NCI-H187 (cell line): ENCODE results near the gene TMEM171.

ENCODE experiments used
- DNase-seq, 2 experiments: peaks; one replicate each; lab custom pipeline; 2025; lab: John Stamatoyannopoulos, UW

TMEM171 gene

GRCh38 chr5:73120222-73121118 is at the start of gene TMEM171:
Gene TMEM171, plus strand, starts transcription at chr5:73120575. Its CDS starts 2,799 bp downstream, at chr5:73123374.
- no peak for DNase-seq

DNA sequence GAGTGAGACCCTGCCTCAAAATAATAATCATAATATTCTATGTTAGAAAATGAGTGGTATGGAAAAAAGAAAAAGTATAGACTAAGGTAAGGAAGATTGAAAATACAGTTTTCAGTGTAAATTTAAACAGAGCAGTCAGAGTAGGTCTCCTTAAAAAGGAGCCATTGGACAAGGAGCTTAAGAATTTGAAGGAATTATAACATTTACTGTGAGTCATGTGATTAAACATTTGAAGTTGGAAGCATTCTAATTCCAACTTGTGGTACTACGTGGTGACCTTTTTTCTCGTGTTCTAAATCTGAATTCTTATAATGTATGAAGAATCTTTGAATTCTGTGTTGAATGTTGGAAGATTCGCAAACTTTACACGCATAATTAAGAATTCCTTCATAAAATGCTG is 39.3 kb upstream of the TMEM171 start:
- DNase-seq = no peak

DNA sequence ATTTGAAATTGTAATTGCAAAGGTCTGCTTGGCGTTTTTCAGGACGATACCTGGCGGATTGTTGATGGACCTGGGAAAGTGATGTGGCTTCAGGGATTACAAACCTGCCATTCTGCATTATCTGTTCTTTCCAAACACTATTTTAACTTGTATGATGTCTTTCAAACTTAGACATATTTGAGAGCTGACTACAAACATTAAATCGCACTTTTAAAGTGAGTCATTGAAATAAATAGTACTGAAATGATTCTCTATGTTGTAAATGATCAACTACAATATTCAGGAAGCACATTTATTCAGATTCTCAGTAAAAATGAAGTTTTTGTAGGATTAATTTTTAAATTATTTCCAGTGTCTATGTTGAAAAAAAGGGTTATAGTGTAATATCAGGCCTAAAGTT is 32.3 kb upstream of the TMEM171 start:
- DNase-seq = no peak

DNA sequence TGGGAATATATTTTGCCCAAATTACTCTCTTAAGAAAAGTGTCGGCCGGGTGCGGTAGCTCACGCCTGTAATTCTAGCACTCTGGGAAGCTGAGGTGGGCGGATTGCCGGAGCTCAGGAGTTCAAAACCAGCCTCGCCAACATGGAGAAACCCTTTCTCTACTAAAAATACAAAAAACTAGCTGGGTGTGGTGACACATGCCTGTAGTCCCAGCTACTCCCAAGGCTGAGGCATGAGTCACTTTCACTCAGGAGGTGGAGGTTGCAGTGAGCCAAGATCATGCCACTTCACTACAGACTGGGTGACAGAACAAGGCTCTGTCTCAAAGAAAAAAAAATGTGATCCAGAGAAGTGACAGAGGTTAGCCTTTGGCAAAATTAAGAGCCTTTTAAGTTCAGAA is 26.4 kb upstream of the TMEM171 start:
- no peak for DNase-seq

- no peak for DNase-seq
Observed at GRCh38 chr5:73094415-73094814, 26.0 kb upstream of the TMEM171 start.

- no peak for DNase-seq
Observed at GRCh38 chr5:73095564-73096238, 24.7 kb upstream of the TMEM171 start.

DNA sequence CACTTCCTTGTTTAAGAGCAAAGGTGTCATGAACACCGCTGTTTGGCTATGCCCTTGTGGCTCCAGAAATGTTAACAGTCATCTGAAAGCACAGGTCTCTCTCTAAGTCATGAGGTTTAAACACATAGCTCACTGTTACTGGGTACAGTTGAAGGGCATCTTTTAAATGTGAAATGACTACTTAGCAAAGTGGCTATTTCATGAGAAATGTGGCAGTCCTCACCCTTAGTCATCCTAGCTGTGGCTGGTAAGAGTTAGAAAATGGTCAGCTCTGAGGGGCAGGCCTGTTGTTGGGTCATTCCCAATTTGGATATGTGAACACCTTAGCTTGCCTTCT is 24.2 kb upstream of the TMEM171 start:
- DNase-seq = no peak

- no peak for DNase-seq
Observed at GRCh38 chr5:73097740-73098139, 22.6 kb upstream of the TMEM171 start.

DNA sequence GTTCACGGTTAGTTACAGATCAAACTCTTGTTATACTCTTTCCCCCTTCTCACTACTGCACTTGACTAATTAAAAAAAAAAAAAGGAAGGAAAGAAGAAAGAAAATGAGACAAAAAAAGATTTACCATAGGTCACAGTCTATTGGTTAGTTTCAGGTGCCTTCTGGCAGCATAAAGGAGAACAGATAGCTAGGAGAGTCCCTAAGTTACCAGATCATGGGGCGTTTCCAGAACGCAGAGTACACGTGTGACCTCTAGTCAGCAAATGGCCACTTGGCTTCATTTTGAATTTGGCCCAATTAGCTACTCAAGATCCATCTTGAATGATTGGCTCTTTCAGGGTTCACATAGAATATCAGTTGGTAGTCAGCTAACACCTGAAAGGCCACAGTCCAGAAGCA is 20.3 kb upstream of the TMEM171 start:
- no peak for DNase-seq

DNA sequence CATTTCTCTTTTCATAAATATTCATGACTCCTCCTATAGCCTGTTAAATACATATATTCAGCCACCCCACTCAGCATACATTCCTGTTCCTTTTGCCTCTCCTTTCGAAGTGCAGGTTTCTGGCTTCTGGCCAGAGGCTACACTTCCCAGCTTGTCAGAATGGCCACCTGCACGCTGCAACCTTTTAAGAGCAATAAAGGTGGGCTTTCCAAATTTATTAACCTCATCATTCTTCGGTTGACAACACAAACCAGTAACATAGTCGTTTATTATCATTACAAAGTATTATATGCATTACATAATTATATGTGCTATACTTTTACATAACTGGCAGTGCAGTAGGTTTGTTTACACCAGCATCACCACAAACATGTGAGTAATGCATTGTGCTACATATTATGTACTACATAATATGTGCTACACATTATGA is 16.5 kb upstream of the TMEM171 start:
- DNase-seq = peak in 1 of 2 experiments; percentile 57

DNA sequence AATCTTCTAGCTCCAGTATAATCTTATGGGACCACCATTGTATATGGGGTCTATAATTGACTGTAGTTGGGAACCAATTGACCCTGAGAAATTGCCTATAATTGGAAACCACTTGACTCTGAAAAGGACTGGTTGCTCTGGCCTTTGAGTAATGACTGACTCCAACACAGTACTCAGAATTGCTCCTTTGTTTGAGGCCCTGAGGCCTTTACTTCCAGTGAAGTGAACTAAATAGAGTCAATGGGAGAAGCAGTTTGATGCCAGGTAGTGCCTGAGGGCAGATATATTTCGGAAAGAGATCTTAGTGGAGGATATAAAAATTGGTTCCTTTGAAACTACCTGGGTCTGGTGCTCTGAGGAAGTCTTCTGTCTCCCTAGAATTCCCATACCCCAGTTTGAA is 16.0 kb upstream of the TMEM171 start:
- peak in 1 of 2 experiments; percentile 41 for DNase-seq

- no peak for DNase-seq
Observed at GRCh38 chr5:73106335-73106734, 14.0 kb upstream of the TMEM171 start.

DNA sequence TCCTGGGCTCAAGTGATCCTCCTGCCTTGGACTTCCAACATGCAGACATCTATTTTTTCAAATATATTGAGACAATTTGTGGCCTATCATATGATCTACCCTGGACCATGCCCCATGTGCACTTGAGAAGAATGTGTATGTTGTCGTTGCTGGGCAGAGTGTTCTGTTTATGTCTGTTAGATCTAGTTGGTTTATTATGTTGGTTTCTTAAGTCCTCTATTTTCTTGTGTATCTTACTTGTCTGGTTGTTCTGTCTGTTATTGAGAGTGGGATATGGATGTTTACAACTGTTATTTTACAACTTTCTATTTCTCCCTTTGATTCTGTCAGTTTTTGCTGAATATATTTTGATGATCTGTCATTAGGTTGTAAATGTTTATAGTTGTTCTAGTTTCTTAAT is 10.2 kb upstream of the TMEM171 start:
- DNase-seq = no peak

- no peak for DNase-seq
Observed at GRCh38 chr5:73111536-73111935, 8.8 kb upstream of the TMEM171 start.

- DNase-seq = no peak
Observed at GRCh38 chr5:73112359-73112758, 8.0 kb upstream of the TMEM171 start.

- DNase-seq = no peak
Observed at GRCh38 chr5:73114044-73114688, 6.2 kb upstream of the TMEM171 start.

DNA sequence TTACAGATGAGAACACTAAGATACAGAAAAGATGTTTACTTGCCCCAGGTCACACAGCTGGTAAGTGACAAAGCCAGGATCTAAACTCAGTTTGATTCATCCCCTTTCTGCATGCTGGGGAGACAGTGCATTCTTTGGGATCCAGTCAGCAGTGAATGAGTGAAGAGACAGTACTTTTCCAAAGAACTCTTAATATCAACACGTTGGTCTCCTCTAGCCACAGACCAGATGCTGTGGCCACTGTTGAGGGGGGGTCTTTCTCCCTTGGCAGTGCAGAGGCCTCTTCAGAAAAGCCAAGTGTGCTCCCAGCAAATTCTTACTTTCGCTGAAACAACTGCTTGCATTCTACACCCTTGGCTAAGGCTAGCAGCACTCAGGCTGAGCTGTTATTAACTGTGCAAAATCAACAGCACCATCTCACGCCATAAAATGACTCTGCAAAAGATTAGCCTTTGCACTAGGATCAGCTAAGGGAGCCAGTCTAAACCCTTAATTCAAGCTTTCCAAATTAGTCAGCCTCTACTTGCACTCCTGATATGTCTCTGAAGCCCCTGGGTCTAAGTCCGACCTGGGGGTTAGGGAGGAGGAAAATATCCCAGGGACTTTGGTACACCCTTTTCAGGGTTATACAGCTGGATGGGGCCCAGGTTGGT is 4.8 kb upstream of the TMEM171 start:
- no peak for DNase-seq

DNA sequence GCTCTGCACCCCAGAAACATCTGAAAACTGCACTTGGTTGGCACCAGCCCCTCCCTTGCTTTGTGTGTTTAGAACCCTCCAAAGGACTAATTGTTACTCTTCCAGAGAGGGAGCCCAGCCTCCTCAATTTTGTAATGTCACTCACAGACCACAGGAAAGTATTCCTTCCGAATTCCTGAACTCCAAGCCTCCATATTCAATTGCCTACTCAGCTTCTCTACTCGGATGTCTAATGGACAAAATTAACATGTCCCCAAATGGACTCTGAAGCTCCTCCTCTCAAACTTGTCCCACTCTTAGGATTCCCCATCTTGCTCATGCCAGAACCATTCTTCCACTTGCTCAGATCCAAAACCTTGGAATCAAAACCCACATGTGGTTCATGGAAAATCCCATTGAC is 3.9 kb upstream of the TMEM171 start:
- no peak for DNase-seq

DNA sequence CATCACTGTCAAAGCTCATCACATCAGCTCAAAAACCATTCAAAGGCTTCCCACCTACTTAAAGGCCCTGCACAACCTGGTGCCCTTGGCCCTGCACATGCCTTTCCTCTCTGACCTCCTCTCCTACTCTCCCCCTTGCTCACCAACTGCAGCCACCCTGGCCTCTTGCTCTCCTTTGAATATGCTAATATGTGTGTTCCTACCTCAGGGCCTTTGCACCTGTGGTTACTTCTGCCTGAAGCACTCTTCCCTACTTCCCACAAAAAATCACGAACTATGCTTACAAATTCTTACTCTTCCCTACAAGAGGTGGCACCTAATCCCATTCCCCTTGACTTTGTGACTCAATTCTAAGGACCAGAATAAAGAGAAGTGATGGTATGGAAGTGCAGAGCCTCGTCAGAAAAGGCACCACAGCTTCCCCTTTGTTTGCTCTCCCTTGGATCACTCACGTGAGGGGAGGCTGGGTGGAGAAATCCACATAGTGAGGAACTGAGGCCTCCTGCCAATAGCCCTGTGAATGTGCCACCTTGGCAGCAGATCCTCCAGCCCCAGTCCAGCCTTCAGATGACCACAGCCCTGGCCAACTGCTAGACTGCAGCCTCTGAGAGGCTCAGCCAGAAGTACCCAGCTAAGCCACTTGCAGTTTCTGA is 3.2 kb upstream of the TMEM171 start:
- no peak for DNase-seq

DNA sequence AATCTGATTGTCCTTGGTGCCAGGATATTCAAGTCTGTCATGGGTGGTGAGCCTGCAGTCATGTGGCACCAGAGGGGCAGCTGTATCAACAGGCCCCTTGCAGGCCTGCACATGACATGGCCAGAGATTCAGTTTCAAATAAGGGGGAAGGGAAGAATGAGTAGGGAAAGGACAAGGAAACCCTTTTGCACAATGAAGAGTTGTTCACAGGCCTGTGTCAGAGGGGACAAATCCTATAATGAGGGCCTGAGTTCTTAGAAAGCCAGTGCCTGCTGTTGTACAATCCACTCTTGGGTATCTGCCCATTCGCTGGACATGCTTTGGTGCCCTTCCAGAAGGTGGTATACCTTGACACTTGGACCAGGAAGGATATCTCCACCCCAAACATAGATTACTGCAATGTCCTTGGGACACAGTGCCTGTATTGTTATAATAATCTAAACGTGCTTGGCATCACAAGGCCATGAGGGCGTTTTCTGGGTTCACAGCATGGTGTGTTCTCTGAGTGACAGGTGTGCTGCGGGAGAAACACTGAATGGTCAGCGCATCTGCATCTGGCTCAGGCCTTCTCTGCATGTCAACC is 1.9 kb upstream of the TMEM171 start:
- no peak for DNase-seq

DNA sequence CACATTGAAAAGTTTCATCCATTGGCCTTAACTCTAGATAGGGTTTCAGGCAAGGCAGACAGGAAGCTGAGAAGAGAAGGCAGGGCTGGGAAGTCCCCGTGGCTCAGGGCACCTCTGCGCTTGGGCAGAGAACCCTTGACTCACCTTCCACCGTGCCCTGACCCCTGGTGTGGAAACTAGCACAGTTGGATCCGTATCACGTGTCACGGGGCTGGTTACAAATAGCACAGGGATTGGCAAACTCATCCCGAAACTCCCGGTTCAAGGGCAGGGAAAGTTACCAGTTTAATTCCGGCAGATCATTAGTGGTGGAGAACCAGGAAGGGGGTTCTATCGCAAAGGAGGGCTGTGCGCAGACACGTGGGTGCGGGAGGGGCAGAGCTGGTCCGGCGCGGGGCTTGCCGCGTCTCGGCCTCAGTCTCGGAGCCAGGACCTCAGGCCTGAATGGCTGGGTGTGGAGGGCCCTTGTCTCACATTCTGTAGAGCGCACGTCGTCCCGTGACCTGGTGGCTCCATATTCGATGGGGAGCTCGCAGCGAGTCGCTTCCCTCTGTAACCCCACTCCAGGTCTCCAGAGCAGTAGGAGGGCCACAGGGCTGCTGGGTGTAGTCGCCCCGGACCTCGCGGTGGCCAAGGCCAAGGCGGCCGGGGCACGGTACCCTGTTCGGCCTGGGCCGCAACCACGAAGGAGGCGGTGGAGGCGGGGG is 771 bp upstream of the TMEM171 start:
- no peak for DNase-seq
